Parathyroid adenoma (tissue), 2 donors: ENCODE measurements around the gene MAP7.

Experiments used
- H2AFZ ChIP-seq: fragments of 300-600 bp; sonication (generic); one replicate; pipeline ENCODE4 v1.7.0; 2017; ENCODE audit warnings: antibody characterized with exemption, mild to moderate bottlenecking
- H3K27ac ChIP-seq: fragments of 300-600 bp; sonication (generic); one replicate; pipeline ENCODE4 v1.7.0; 2017
- H3K27me3 ChIP-seq: fragments of 300-600 bp; sonication (generic); one replicate; pipeline ENCODE4 v1.7.0; 2017; ENCODE audit warnings: low read length; ENCODE audit not compliant: control insufficient read depth, insufficient read depth
- H3K36me3 ChIP-seq: fragments of 300-600 bp; sonication (generic); one replicate; pipeline ENCODE4 v1.7.0; 2017; ENCODE audit warnings: low read length; ENCODE audit not compliant: control insufficient read depth, insufficient read depth
- H3K4me1 ChIP-seq: fragments of 300-600 bp; sonication (generic); one replicate; pipeline ENCODE4 v1.7.0; 2017; ENCODE audit warnings: control low read depth
- H3K4me2 ChIP-seq: fragments of 300-600 bp; sonication (generic); one replicate; pipeline ENCODE4 v1.7.0; 2017; ENCODE audit warnings: low read length
- H3K4me3 ChIP-seq: fragments of 300-600 bp; sonication (generic); one replicate; pipeline ENCODE4 v1.7.0; 2017; ENCODE audit warnings: low read depth, low read length
- H3K79me2 ChIP-seq: fragments of 300-600 bp; sonication (generic); one replicate; pipeline ENCODE4 v1.7.0; 2017; ENCODE audit warnings: control low read depth
- H3K9ac ChIP-seq: fragments of 300-600 bp; sonication (generic); one replicate; pipeline ENCODE4 v1.7.0; 2017; ENCODE audit warnings: mild to moderate bottlenecking
- H3K9me3 ChIP-seq: fragments of 300-600 bp; sonication (generic); one replicate; pipeline ENCODE4 v1.7.0; 2017; ENCODE audit warnings: low read length; ENCODE audit not compliant: control insufficient read depth
- TF ChIP-seq, protein P1 (sequence below): fragments of 300-600 bp; sonication (generic); IDR thresholded peaks from one replicate; pipeline ENCODE4 v1.7.0; 2017; ENCODE audit warnings: antibody characterized with exemption, mild to moderate bottlenecking
- donor health status: primary hyperparathyroidism.

Gene MAP7

GRCh38 chr6:136303516-136303915, 246.7 kb downstream of the MAP7 start:
- TF ChIP-seq, protein P1, sequence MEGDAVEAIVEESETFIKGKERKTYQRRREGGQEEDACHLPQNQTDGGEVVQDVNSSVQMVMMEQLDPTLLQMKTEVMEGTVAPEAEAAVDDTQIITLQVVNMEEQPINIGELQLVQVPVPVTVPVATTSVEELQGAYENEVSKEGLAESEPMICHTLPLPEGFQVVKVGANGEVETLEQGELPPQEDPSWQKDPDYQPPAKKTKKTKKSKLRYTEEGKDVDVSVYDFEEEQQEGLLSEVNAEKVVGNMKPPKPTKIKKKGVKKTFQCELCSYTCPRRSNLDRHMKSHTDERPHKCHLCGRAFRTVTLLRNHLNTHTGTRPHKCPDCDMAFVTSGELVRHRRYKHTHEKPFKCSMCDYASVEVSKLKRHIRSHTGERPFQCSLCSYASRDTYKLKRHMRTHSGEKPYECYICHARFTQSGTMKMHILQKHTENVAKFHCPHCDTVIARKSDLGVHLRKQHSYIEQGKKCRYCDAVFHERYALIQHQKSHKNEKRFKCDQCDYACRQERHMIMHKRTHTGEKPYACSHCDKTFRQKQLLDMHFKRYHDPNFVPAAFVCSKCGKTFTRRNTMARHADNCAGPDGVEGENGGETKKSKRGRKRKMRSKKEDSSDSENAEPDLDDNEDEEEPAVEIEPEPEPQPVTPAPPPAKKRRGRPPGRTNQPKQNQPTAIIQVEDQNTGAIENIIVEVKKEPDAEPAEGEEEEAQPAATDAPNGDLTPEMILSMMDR: no peak
- H3K27ac ChIP-seq: no peak overlapping the region

DNA sequence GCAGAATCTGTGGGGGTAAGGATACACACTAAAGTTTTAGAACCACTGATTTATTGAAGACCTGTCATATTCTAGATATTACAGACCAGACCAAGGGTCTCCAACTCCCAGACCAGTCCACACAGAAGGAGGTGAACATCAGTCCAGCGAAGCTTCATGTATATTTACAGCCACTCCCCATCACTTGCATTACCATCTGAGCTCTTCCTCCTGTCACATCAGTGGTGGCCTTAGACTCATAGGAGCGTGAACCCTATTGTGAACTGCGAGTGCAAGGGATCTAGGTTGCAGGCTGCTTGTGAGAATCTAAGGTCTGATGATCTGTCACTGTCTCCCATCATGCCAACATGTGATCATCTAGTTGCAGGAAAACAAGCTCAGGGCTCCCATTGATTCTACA, 255.6 kb downstream of the MAP7 start:
- Histone ChIP-seq H3K4me3 (no peak overlapping the region), H3K27ac (no peak overlapping the region), H3K79me2 (no peaks in the 10 kb centered on the region), H3K4me1 (peaks cover 8% of the 10 kb centered on the region), H3K9me3 (no peaks in the 10 kb centered on the region), H3K4me2 (no peak overlapping the region), H3K9ac (no peak overlapping the region), H2AFZ (no peak overlapping the region), H3K27me3 (no peaks in the 10 kb centered on the region), H3K36me3 (no peaks in the 10 kb centered on the region)
- TF ChIP-seq, protein P1: no peak

More at GRCh38 chr6:136303516-136303915, 246.7 kb downstream of the MAP7 start:
- Histone ChIP-seq H3K4me3 (no peak overlapping the region), H3K4me1 (no peaks in the 10 kb centered on the region), H3K9me3 (no peaks in the 10 kb centered on the region), H3K36me3 (no peaks in the 10 kb centered on the region), H3K4me2 (no peak overlapping the region), H3K9ac (no peak overlapping the region), H3K79me2 (no peaks in the 10 kb centered on the region), H2AFZ (no peak overlapping the region), H3K27me3 (no peaks in the 10 kb centered on the region)
